GM06990 (cell line): ENCODE measurements around the gene CDC14C.
"Not testable (repeated sequence)": the region's sequence is repeated elsewhere in the genome, so short reads cannot be mapped to it uniquely, and the experiment has no call there.

Source experiments
- DNase-seq: peaks from one replicate; pipeline ENCODE4 v3.0.0-alpha.2; 2011; ENCODE audit not compliant: insufficient read length; ENCODE audit errors: extremely low read depth
- H3K27me3 ChIP-seq: replicated peaks from 2 replicates; pipeline ENCODE4 v1.6.0; 2011; ENCODE audit warnings: low read length; ENCODE audit not compliant: control insufficient read depth, insufficient read depth
- H3K36me3 ChIP-seq: 2 replicates; pipeline ENCODE4 v1.5.1; 2011; ENCODE audit warnings: low read length; ENCODE audit not compliant: control insufficient read depth, insufficient read depth
- H3K4me3 ChIP-seq: replicated peaks from 2 replicates; pipeline ENCODE4 v1.5.1; 2011; ENCODE audit warnings: low read depth, mild to moderate bottlenecking, control low read depth, low read length
- CTCF ChIP-seq: IDR thresholded peaks from 2 replicates; pipeline ENCODE4 v1.5.1; 2011; ENCODE audit warnings: low read length, control low read depth, mild to moderate bottlenecking, inconsistent platforms; ENCODE audit not compliant: insufficient read depth, poor library complexity, severe bottlenecking

Gene CDC14C

GRCh38 chr7:48894574-48894973, 29.8 kb upstream of the CDC14C start:
- TF ChIP-seq CTCF = no peak
- no peak overlapping the region for H3K4me3 ChIP-seq
- no peaks in the 10 kb centered on the region for H3K36me3 ChIP-seq
- H3K27me3 ChIP-seq = no peaks in the 10 kb centered on the region
- no peak for DNase-seq

- H3K4me3 ChIP-seq = no peak overlapping the region
- no peak for DNase-seq
- H3K36me3 ChIP-seq = no peaks in the 10 kb centered on the region
- H3K27me3 ChIP-seq = no peaks in the 10 kb centered on the region
- TF ChIP-seq CTCF = no peak
Measured at GRCh38 chr7:48899932-48900331, 24.4 kb upstream of the CDC14C start.

GRCh38 chr7:48901966-48902365, 22.4 kb upstream of the CDC14C start:
- no peak overlapping the region for H3K4me3 ChIP-seq
- H3K36me3 ChIP-seq = no peaks in the 10 kb centered on the region
- TF ChIP-seq CTCF = no peak
- no peak for DNase-seq
- no peaks in the 10 kb centered on the region for H3K27me3 ChIP-seq

- no peak for TF ChIP-seq CTCF
- H3K4me3 ChIP-seq = no peak overlapping the region
Measured at GRCh38 chr7:48904975-48905374, 19.4 kb upstream of the CDC14C start.

GRCh38 chr7:48905686-48906085, 18.7 kb upstream of the CDC14C start:
- not testable (repeated sequence) for DNase-seq, H3K27me3 ChIP-seq, H3K36me3 ChIP-seq, H3K4me3 ChIP-seq

More at GRCh38 chr7:48904975-48905374, 19.4 kb upstream of the CDC14C start:
- H3K36me3 ChIP-seq = no peaks in the 10 kb centered on the region
- DNase-seq = no peak
- H3K27me3 ChIP-seq = no peaks in the 10 kb centered on the region

- DNase-seq, H3K36me3 ChIP-seq, H3K27me3 ChIP-seq, H3K4me3 ChIP-seq: not testable (repeated sequence)
Measured at GRCh38 chr7:48909887-48910286, 14.5 kb upstream of the CDC14C start.

- DNase-seq = no peak
- Histone ChIP-seq H3K4me3 (no peak overlapping the region), H3K27me3 (no peaks in the 10 kb centered on the region), H3K36me3 (no peaks in the 10 kb centered on the region)
- no peak for TF ChIP-seq CTCF
Measured at GRCh38 chr7:48931481-48931880, 7.1 kb downstream of the CDC14C start.
